ENCODE measurements around the gene AGPAT3.
A peak's percentile ranks its signal among the peaks of the same experiment; 100 is the strongest.

Gene AGPAT3

DNA sequence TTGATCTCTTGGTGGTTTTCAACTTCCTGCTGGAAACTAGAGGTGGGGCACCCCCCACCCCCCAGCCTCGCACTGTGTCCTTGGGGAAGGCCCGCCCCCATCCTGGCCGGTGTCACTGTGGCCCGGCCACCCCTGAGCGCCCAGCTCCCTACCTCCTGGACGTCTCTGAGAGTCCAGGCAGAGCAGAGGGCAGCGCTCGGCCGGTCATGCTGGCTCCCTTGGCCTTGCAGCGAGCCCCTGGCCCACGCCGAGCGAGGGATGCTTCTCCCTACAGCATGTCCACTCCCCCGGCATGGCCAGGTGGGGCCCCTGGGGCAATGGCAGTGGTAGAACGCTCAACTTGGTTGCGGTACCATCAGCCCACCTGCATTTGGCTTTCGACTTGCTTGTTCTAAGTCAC, 118.4 kb downstream of the AGPAT3 start:
- Histone ChIP-seq H4K91ac (ENCODE audit: low read length) (no peak overlapping the region), H3K36me3 (ENCODE audit: control insufficient read depth in 1 of 2, insufficient read depth in 2 of 2, low read depth in 1 of 2, low read length in 2 of 2) (peaks cover 14 to 44% of the 10 kb centered on the region in 2 experiments), H3K14ac (ENCODE audit: low read length in 2 of 2) (no peak overlapping the region), H3K27ac (ENCODE audit: low read length, poor library complexity, severe bottlenecking) (no peak overlapping the region), H3K27me3 (ENCODE audit: control insufficient read depth in 1 of 2, insufficient read depth in 1 of 2, low read length in 2 of 2) (peaks cover 0 to 20% of the 10 kb centered on the region in 2 experiments), H2BK5ac (ENCODE audit: low read depth, low read length, poor library complexity, severe bottlenecking) (no peak overlapping the region), H2BK12ac (ENCODE audit: low read length in 2 of 2) (no peak overlapping the region), H4K8ac (ENCODE audit: low read length) (no peak overlapping the region), H3K79me1 (replicated peaks; ENCODE audit: low read length, poor library complexity, severe bottlenecking) (no peaks in the 10 kb centered on the region), H3K4me1 (ENCODE audit: control insufficient read depth, insufficient read depth, low read depth, low read length) (peaks cover 24% of the 10 kb centered on the region), H2AFZ (ENCODE audit: low read depth, low read length) (no peak overlapping the region), H2BK15ac (ENCODE audit: low read depth, poor library complexity, severe bottlenecking) (no peak overlapping the region), H2BK120ac (ENCODE audit: low read depth, low read length) (no peak overlapping the region), H3K4me2 (ENCODE audit: low read length, poor library complexity, severe bottlenecking) (no peak overlapping the region), H3K18ac (ENCODE audit: low read depth in 1 of 2, low read length in 2 of 2) (no peak overlapping the region), H2AK5ac (ENCODE audit: low read length, severe bottlenecking) (no peak overlapping the region), H3K23ac (ENCODE audit: low read length in 2 of 2) (no peak overlapping the region), H3K9ac (ENCODE audit: low read length) (no peak overlapping the region), H3K4me3 (ENCODE audit: insufficient read depth in 1 of 2, low read depth in 1 of 2, low read length in 2 of 2) (no peak overlapping the region), H3K4ac (ENCODE audit: low read depth in 1 of 2, low read length in 2 of 2) (no peak overlapping the region), H3K9me3 (ENCODE audit: control insufficient read depth, low read length) (no peaks in the 10 kb centered on the region)
- 93% methylated on average over 17 of the region's 17 CpGs for WGBS
- DNase-seq: no peak

- no peak overlapping the region for H3K9ac ChIP-seq (ENCODE audit: low read length)
- H2BK15ac ChIP-seq (ENCODE audit: low read depth, poor library complexity, severe bottlenecking): no peak overlapping the region
- no peak for DNase-seq
- H3K36me3 ChIP-seq (ENCODE audit: control insufficient read depth in 1 of 2, insufficient read depth in 2 of 2, low read depth in 1 of 2, low read length in 2 of 2): peaks cover 14 to 44% of the 10 kb centered on the region in 2 experiments
- no peak overlapping the region for H3K18ac ChIP-seq (ENCODE audit: low read depth in 1 of 2, low read length in 2 of 2)
- no peak overlapping the region for H2AK5ac ChIP-seq (ENCODE audit: low read length, severe bottlenecking)
- H3K27me3 ChIP-seq (ENCODE audit: control insufficient read depth in 1 of 2, insufficient read depth in 1 of 2, low read length in 2 of 2): peaks cover 0 to 24% of the 10 kb centered on the region in 2 experiments
- WGBS: 96% methylated on average over 22 of the region's 25 CpGs
- H3K4me2 ChIP-seq (ENCODE audit: low read length, poor library complexity, severe bottlenecking): no peak overlapping the region
- H3K4ac ChIP-seq (ENCODE audit: low read depth in 1 of 2, low read length in 2 of 2): no peak overlapping the region
- H3K23ac ChIP-seq (ENCODE audit: low read length in 2 of 2): no peak overlapping the region
- no peak overlapping the region for H4K8ac ChIP-seq (ENCODE audit: low read length)
- H3K79me1 ChIP-seq (replicated peaks; ENCODE audit: low read length, poor library complexity, severe bottlenecking): no peaks in the 10 kb centered on the region
- no peak overlapping the region for H4K91ac ChIP-seq (ENCODE audit: low read length)
- no peak overlapping the region for H2BK5ac ChIP-seq (ENCODE audit: low read depth, low read length, poor library complexity, severe bottlenecking)
- no peak overlapping the region for H2BK120ac ChIP-seq (ENCODE audit: low read depth, low read length)
- H3K4me3 ChIP-seq (ENCODE audit: insufficient read depth in 1 of 2, low read depth in 1 of 2, low read length in 2 of 2): no peak overlapping the region
- no peak overlapping the region for H3K14ac ChIP-seq (ENCODE audit: low read length in 2 of 2)
- peaks cover 27% of the 10 kb centered on the region for H3K4me1 ChIP-seq (ENCODE audit: control insufficient read depth, insufficient read depth, low read depth, low read length)
- no peak overlapping the region for H3K27ac ChIP-seq (ENCODE audit: low read length, poor library complexity, severe bottlenecking)
- no peak overlapping the region for H2BK12ac ChIP-seq (ENCODE audit: low read length in 2 of 2)
- no peak overlapping the region for H2AFZ ChIP-seq (ENCODE audit: low read depth, low read length)
- H3K9me3 ChIP-seq (ENCODE audit: control insufficient read depth, low read length): no peaks in the 10 kb centered on the region
Measured at GRCh38 chr21:43983860-43984420, 118.9 kb downstream of the AGPAT3 start.

GRCh38 chr21:43984905-43985689, 120.1 kb downstream of the AGPAT3 start:
- Histone ChIP-seq H2BK15ac (ENCODE audit: low read depth, poor library complexity, severe bottlenecking) (peak overlapping the region; percentile 7), H2BK120ac (ENCODE audit: low read depth, low read length) (no peak overlapping the region), H4K8ac (ENCODE audit: low read length) (no peak overlapping the region), H3K79me1 (replicated peaks; ENCODE audit: low read length, poor library complexity, severe bottlenecking) (no peaks in the 10 kb centered on the region), H2BK12ac (ENCODE audit: low read length in 2 of 2) (no peak overlapping the region), H3K4me3 (ENCODE audit: insufficient read depth in 1 of 2, low read depth in 1 of 2, low read length in 2 of 2) (no peak overlapping the region), H3K9me3 (ENCODE audit: control insufficient read depth, low read length) (no peaks in the 10 kb centered on the region), H3K36me3 (ENCODE audit: control insufficient read depth in 1 of 2, insufficient read depth in 2 of 2, low read depth in 1 of 2, low read length in 2 of 2) (peaks cover 14 to 41% of the 10 kb centered on the region in 2 experiments), H2AK5ac (ENCODE audit: low read length, severe bottlenecking) (no peak overlapping the region), H4K91ac (ENCODE audit: low read length) (no peak overlapping the region), H2BK5ac (ENCODE audit: low read depth, low read length, poor library complexity, severe bottlenecking) (no peak overlapping the region), H3K27me3 (ENCODE audit: control insufficient read depth in 1 of 2, insufficient read depth in 1 of 2, low read length in 2 of 2) (peaks cover 0 to 29% of the 10 kb centered on the region in 2 experiments), H3K9ac (ENCODE audit: low read length) (no peak overlapping the region), H3K23ac (ENCODE audit: low read length in 2 of 2) (no peak overlapping the region), H3K14ac (ENCODE audit: low read length in 2 of 2) (no peak overlapping the region), H3K18ac (ENCODE audit: low read depth in 1 of 2, low read length in 2 of 2) (no peak overlapping the region), H3K4me1 (ENCODE audit: control insufficient read depth, insufficient read depth, low read depth, low read length) (peaks cover 26% of the 10 kb centered on the region), H3K4me2 (ENCODE audit: low read length, poor library complexity, severe bottlenecking) (no peak overlapping the region), H3K27ac (ENCODE audit: low read length, poor library complexity, severe bottlenecking) (no peak overlapping the region), H3K4ac (ENCODE audit: low read depth in 1 of 2, low read length in 2 of 2) (no peak overlapping the region), H2AFZ (ENCODE audit: low read depth, low read length) (no peak overlapping the region)
- peak; percentile 15 for DNase-seq
- 93% methylated on average over 30 of the region's 31 CpGs for WGBS

GRCh38 chr21:43985690-43986251, 120.7 kb downstream of the AGPAT3 start:
- H2BK120ac ChIP-seq (ENCODE audit: low read depth, low read length): no peak overlapping the region
- peak overlapping the region; percentile 7 for H2BK15ac ChIP-seq (ENCODE audit: low read depth, poor library complexity, severe bottlenecking)
- WGBS: 35% methylated on average over 22 of the region's 22 CpGs
- peaks cover 0 to 29% of the 10 kb centered on the region in 2 experiments for H3K27me3 ChIP-seq (ENCODE audit: control insufficient read depth in 1 of 2, insufficient read depth in 1 of 2, low read length in 2 of 2)
- H3K4me2 ChIP-seq (ENCODE audit: low read length, poor library complexity, severe bottlenecking): no peak overlapping the region
- no peak overlapping the region for H2AFZ ChIP-seq (ENCODE audit: low read depth, low read length)
- H4K91ac ChIP-seq (ENCODE audit: low read length): no peak overlapping the region
- no peak overlapping the region for H3K9ac ChIP-seq (ENCODE audit: low read length)
- H3K4me3 ChIP-seq (ENCODE audit: insufficient read depth in 1 of 2, low read depth in 1 of 2, low read length in 2 of 2): no peak overlapping the region
- no peak overlapping the region for H3K27ac ChIP-seq (ENCODE audit: low read length, poor library complexity, severe bottlenecking)
- H3K9me3 ChIP-seq (ENCODE audit: control insufficient read depth, low read length): no peaks in the 10 kb centered on the region
- H3K18ac ChIP-seq (ENCODE audit: low read depth in 1 of 2, low read length in 2 of 2): no peak overlapping the region
- H4K8ac ChIP-seq (ENCODE audit: low read length): no peak overlapping the region
- no peak overlapping the region for H2BK5ac ChIP-seq (ENCODE audit: low read depth, low read length, poor library complexity, severe bottlenecking)
- DNase-seq: no peak
- H3K23ac ChIP-seq (ENCODE audit: low read length in 2 of 2): no peak overlapping the region
- H3K79me1 ChIP-seq (replicated peaks; ENCODE audit: low read length, poor library complexity, severe bottlenecking): no peaks in the 10 kb centered on the region
- no peak overlapping the region for H3K14ac ChIP-seq (ENCODE audit: low read length in 2 of 2)
- no peak overlapping the region for H2BK12ac ChIP-seq (ENCODE audit: low read length in 2 of 2)
- peaks cover 14 to 38% of the 10 kb centered on the region in 2 experiments for H3K36me3 ChIP-seq (ENCODE audit: control insufficient read depth in 1 of 2, insufficient read depth in 2 of 2, low read depth in 1 of 2, low read length in 2 of 2)
- peaks cover 24% of the 10 kb centered on the region for H3K4me1 ChIP-seq (ENCODE audit: control insufficient read depth, insufficient read depth, low read depth, low read length)
- no peak overlapping the region for H3K4ac ChIP-seq (ENCODE audit: low read depth in 1 of 2, low read length in 2 of 2)
- H2AK5ac ChIP-seq (ENCODE audit: low read length, severe bottlenecking): no peak overlapping the region

Data from mesenchymal stem cell (in vitro differentiated cells and primary cell).